B cell (primary cell): ENCODE results near the gene ITGB4.

Experiments used
- EZH2 ChIP-seq: IDR thresholded peaks from 2 replicates; pipeline ENCODE4 v1.6.1; 2012; ENCODE audit warnings: borderline replicate concordance, low read depth, mild to moderate bottlenecking, moderate library complexity, low read length; ENCODE audit not compliant: insufficient read depth, poor library complexity, severe bottlenecking
- TF ChIP-seq, protein P1 (sequence below): fragments of 200-600 bp; IDR thresholded peaks from one replicate; pipeline ENCODE4 v1.8.0; 2022; ENCODE audit warnings: antibody characterized with exemption, mild to moderate bottlenecking

DNA sequence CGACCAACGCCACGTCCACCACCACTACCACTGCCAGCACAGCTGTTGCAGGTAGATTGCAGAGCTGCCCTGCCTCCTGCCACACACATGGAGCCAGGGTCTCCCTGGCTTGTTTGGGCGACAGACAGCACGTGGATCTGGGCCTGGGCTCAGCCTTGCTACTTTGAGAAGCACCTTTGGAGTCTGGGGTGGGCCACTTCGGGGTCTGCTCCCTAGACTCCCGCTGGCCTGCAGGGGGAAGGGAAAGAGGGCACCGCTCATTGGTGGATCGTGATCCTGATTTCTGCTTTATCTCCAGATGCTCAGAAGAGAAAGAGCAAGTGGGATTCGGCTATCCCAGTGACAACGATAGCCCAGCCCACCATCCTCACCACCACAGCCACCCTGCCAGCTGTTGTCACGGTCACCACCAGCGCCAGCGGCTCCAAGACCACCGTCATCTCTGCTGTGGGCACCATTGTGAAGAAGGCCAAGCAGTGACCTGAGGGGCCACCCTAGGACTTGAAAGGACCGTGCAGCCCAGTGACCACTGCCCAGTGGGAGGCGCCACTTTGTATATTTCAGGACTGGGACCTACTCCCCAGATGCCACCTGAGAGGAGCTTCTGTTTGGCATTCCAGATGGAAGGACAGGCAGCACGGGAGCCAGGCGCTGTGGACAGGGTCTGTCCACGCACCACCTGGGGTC is 15.1 kb upstream of the ITGB4 start:
- TF ChIP-seq, protein P1, sequence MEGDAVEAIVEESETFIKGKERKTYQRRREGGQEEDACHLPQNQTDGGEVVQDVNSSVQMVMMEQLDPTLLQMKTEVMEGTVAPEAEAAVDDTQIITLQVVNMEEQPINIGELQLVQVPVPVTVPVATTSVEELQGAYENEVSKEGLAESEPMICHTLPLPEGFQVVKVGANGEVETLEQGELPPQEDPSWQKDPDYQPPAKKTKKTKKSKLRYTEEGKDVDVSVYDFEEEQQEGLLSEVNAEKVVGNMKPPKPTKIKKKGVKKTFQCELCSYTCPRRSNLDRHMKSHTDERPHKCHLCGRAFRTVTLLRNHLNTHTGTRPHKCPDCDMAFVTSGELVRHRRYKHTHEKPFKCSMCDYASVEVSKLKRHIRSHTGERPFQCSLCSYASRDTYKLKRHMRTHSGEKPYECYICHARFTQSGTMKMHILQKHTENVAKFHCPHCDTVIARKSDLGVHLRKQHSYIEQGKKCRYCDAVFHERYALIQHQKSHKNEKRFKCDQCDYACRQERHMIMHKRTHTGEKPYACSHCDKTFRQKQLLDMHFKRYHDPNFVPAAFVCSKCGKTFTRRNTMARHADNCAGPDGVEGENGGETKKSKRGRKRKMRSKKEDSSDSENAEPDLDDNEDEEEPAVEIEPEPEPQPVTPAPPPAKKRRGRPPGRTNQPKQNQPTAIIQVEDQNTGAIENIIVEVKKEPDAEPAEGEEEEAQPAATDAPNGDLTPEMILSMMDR, result no peak
- no peak for TF ChIP-seq EZH2
